Measurements from ENCODE around the gene TMEM9.

Gene TMEM9

DNA sequence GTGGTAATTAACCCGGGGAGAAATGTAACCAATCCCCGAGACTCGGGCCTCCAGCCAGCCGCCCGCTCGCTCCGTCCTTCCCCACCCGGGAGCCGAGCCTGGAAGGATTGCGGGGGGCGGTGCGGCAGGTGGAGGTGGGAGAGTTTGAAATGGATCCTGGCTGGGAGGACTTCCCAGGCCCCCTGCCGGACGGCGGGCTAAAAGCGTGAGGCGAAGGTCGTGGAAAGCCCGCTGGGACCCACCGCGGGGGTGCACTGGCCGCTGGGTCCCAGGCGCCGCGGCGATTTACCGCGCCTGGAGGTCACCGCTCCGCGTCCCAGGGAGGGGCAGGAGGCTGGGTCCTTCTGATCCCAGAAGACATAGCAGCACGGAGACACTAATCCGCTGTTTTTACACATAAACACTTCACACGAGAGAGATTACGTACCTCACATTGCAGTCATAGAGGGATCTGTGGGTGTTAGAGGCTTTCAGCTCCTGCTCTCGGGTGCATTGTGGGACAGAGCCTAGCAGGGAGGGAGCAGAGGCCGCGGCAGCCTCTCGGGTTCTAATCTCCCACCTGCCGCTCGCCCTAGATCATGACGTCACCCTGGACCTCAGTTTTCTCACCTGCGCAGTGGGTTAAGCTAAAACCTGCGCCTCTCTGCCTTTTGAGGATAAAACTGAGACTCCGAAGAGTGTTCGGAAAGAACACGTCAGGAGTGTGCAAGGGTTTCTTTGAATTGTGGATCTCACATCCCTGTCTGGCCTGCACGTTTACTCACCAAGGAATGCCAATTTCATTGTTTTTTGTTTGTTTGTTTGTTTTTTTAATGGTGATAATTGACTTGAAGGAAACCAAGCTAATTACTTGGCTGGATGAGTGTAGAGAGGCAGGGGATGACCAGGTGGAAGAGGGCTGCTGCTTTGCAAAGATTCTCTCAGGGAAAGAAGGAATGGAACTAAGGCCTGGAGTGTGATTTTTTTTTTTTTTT lies 17.1 kb upstream of the TMEM9 start:
- TF ChIP-seq FOXM1 (IDR thresholded peaks at IDR 0.05; ENCODE audit: borderline replicate concordance, low read depth) (no peak), CEBPB (IDR thresholded peaks at IDR 0.05) (no peak), TEAD4 (IDR thresholded peaks at IDR 0.05) (no peak; the same call in 1 of the 2 replicates), TAF1 (IDR thresholded peaks at IDR 0.05; ENCODE audit: low read depth) (peak; percentile 9; the same call in 1 of the 2 replicates), CREB1 (IDR thresholded peaks at IDR 0.05; ENCODE audit: low read depth) (peak; percentile 52; the same call in 1 of the 2 replicates), TCF12 (IDR thresholded peaks at IDR 0.05; ENCODE audit: low read depth) (peak; percentile 82), EP300 (IDR thresholded peaks at IDR 0.05; ENCODE audit: borderline replicate concordance) (peak; percentile 59; the same call in 1 of the 2 replicates), NFIC (IDR thresholded peaks at IDR 0.05) (peak; percentile 77), RAD21 (IDR thresholded peaks at IDR 0.05; ENCODE audit: low read depth) (peak; percentile 20; the same call in 1 of the 2 replicates), EGR1 (IDR thresholded peaks at IDR 0.05) (no peak), YY1 (IDR thresholded peaks at IDR 0.05; ENCODE audit: low read depth) (no peak)
- TF ChIP-seq, protein P1, sequence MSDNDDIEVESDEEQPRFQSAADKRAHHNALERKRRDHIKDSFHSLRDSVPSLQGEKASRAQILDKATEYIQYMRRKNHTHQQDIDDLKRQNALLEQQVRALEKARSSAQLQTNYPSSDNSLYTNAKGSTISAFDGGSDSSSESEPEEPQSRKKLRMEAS (IDR thresholded peaks at IDR 0.05): no peak
- TF ChIP-seq, protein P2, sequence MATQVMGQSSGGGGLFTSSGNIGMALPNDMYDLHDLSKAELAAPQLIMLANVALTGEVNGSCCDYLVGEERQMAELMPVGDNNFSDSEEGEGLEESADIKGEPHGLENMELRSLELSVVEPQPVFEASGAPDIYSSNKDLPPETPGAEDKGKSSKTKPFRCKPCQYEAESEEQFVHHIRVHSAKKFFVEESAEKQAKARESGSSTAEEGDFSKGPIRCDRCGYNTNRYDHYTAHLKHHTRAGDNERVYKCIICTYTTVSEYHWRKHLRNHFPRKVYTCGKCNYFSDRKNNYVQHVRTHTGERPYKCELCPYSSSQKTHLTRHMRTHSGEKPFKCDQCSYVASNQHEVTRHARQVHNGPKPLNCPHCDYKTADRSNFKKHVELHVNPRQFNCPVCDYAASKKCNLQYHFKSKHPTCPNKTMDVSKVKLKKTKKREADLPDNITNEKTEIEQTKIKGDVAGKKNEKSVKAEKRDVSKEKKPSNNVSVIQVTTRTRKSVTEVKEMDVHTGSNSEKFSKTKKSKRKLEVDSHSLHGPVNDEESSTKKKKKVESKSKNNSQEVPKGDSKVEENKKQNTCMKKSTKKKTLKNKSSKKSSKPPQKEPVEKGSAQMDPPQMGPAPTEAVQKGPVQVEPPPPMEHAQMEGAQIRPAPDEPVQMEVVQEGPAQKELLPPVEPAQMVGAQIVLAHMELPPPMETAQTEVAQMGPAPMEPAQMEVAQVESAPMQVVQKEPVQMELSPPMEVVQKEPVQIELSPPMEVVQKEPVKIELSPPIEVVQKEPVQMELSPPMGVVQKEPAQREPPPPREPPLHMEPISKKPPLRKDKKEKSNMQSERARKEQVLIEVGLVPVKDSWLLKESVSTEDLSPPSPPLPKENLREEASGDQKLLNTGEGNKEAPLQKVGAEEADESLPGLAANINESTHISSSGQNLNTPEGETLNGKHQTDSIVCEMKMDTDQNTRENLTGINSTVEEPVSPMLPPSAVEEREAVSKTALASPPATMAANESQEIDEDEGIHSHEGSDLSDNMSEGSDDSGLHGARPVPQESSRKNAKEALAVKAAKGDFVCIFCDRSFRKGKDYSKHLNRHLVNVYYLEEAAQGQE (IDR thresholded peaks at IDR 0.05; ENCODE audit: low read depth): no peak
- TF ChIP-seq, protein P3, sequence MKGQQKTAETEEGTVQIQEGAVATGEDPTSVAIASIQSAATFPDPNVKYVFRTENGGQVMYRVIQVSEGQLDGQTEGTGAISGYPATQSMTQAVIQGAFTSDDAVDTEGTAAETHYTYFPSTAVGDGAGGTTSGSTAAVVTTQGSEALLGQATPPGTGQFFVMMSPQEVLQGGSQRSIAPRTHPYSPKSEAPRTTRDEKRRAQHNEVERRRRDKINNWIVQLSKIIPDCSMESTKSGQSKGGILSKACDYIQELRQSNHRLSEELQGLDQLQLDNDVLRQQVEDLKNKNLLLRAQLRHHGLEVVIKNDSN (IDR thresholded peaks at IDR 0.05): no peak

DNA sequence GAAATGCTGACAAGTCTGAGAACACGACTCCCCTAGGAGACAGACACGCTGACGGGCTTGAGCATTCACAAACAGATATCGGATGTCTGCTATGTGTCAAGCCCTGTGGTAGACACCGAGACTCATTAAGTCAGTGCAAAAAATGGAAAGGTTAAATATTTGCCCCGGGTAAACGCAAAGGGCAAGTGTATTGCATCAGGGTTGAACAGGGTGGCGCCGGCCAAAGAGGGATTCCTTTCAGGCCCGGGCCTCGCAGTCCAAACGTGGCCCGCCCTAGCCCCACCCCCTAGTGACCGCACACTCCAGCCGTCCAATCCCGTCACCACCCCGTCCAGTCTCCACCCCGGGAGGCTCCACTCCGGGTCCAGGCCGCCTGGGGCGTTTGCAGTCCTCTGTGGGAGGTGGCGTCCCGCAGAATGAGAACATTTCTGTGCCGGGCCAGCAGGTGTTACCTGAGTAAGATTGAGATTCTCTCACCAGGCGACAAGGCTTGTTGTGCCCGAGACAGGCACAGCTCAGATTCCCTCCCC lies 16.3 kb upstream of the TMEM9 start:
- TF ChIP-seq, protein P3 (IDR thresholded peaks at IDR 0.05): peak; percentile 17; the same call in 1 of the 2 replicates
- TF ChIP-seq, protein P1 (IDR thresholded peaks at IDR 0.05): peak; percentile 36
- TF ChIP-seq TAF1 (IDR thresholded peaks at IDR 0.05; ENCODE audit: low read depth): peak; percentile 65
- peak; percentile 94 for TF ChIP-seq TCF12 (IDR thresholded peaks at IDR 0.05; ENCODE audit: low read depth)
- no peak for TF ChIP-seq ZBTB7A (IDR thresholded peaks at IDR 0.05; ENCODE audit: low read depth)
- TF ChIP-seq EGR1 (IDR thresholded peaks at IDR 0.05): no peak
- TF ChIP-seq YY1 (IDR thresholded peaks at IDR 0.05; ENCODE audit: low read depth): peak; percentile 10; the same call in 1 of the 2 replicates
- TF ChIP-seq, protein P2 (IDR thresholded peaks at IDR 0.05; ENCODE audit: low read depth): no peak
- TF ChIP-seq RAD21 (IDR thresholded peaks at IDR 0.05; ENCODE audit: low read depth): no peak
- TF ChIP-seq CREB1 (IDR thresholded peaks at IDR 0.05; ENCODE audit: low read depth): no peak
- TF ChIP-seq TEAD4 (IDR thresholded peaks at IDR 0.05): peak; percentile 64
- peak; percentile 75 for TF ChIP-seq CEBPB (IDR thresholded peaks at IDR 0.05)
- peak; percentile 75; the same call in 1 of the 2 replicates for TF ChIP-seq FOXM1 (IDR thresholded peaks at IDR 0.05; ENCODE audit: borderline replicate concordance, low read depth)
- TF ChIP-seq EP300 (IDR thresholded peaks at IDR 0.05; ENCODE audit: borderline replicate concordance): peak; percentile 78; the same call in 1 of the 2 replicates
- no peak; the same call in none of the 2 replicates for TF ChIP-seq NFIC (IDR thresholded peaks at IDR 0.05)

DNA sequence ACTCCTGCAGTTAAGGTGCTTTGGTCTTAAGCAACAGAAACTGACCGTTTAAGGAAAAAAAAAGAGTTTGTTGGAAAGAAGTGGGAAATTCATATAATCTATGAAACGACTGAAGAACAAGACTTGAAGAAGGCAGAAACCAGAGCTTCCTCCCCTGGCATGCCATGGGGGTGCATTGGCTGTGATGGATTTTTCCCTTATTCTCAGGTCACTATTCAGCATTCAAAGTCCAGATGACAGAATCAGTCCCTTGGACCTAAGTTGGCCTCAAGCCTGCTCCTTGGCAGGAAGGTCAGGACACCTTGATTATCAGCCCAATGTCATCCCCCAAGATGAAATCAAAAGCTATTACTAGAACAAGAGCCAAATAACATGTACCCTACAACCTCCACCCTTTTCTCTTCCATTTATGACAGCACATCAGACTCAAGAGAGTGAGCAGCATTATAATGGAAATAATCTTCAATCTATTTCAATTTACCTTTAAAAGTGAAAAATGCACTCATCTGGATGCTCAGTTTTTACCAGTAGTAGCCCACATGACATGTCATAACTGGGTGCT lies 15.8 kb upstream of the TMEM9 start:
- no peak for TF ChIP-seq EGR1 (IDR thresholded peaks at IDR 0.05)
- TF ChIP-seq, protein P3 (IDR thresholded peaks at IDR 0.05): no peak
- no peak for TF ChIP-seq YY1 (IDR thresholded peaks at IDR 0.05; ENCODE audit: low read depth)
- no peak for TF ChIP-seq FOXM1 (IDR thresholded peaks at IDR 0.05; ENCODE audit: borderline replicate concordance, low read depth)
- TF ChIP-seq TCF12 (IDR thresholded peaks at IDR 0.05; ENCODE audit: low read depth): no peak
- no peak for TF ChIP-seq EP300 (IDR thresholded peaks at IDR 0.05; ENCODE audit: borderline replicate concordance)
- TF ChIP-seq CEBPB (IDR thresholded peaks at IDR 0.05): no peak
- TF ChIP-seq ZBTB7A (IDR thresholded peaks at IDR 0.05; ENCODE audit: low read depth): no peak
- no peak for TF ChIP-seq TEAD4 (IDR thresholded peaks at IDR 0.05)
- TF ChIP-seq, protein P1 (IDR thresholded peaks at IDR 0.05): no peak
- TF ChIP-seq CREB1 (IDR thresholded peaks at IDR 0.05; ENCODE audit: low read depth): no peak
- TF ChIP-seq, protein P2 (IDR thresholded peaks at IDR 0.05; ENCODE audit: low read depth): no peak
- TF ChIP-seq TAF1 (IDR thresholded peaks at IDR 0.05; ENCODE audit: low read depth): no peak; the same call in 1 of the 2 replicates
- no peak for TF ChIP-seq NFIC (IDR thresholded peaks at IDR 0.05)
- no peak for TF ChIP-seq RAD21 (IDR thresholded peaks at IDR 0.05; ENCODE audit: low read depth)

Measured in Ishikawa (cell line).